HepG2 (cell line): ENCODE data around the gene CAPN2. TPM values are rescaled to one million over a fixed set of nuclear protein-coding genes. Genes with fewer than 3 reads are reported as not detected.

Experiments used
- AHDC1 ChIP-seq: sonication (generic); formaldehyde crosslinking; IDR thresholded peaks from 2 replicates; pipeline ENCODE4 v1.5.1; 2020; ENCODE audit warnings: mild to moderate bottlenecking, missing genetic modification reagents, borderline replicate concordance
- DPF2 ChIP-seq: sonication (generic); formaldehyde crosslinking; IDR thresholded peaks from 2 replicates; pipeline ENCODE4 v1.4.0; 2020; ENCODE audit warnings: mild to moderate bottlenecking, low read depth, missing genetic modification reagents, borderline replicate concordance
- FOXP1 ChIP-seq, 2 experiments: fragments of 450-650 bp in 1 of 2; IDR thresholded peaks; 2 replicates each; pipeline ENCODE4 v1.6.1; 2017 to 2018; ENCODE audit warnings: antibody characterized with exemption in 1 of 2
- HNF1B ChIP-seq: sonication (generic); formaldehyde crosslinking; IDR thresholded peaks from 2 replicates; pipeline ENCODE4 v1.5.1; 2020; ENCODE audit warnings: mild to moderate bottlenecking, moderate library complexity, missing genetic modification reagents
- HNF4G ChIP-seq, 2 experiments: sonication (generic) in 1 of 2; formaldehyde crosslinking in 1 of 2; IDR thresholded peaks; 2 replicates each; pipeline versions ENCODE4 v1.4.0 to v1.6.1; 2011 to 2020; ENCODE audit warnings: borderline replicate concordance in 2 of 2, low read depth in 2 of 2, mild to moderate bottlenecking in 2 of 2, low read length in 1 of 2, missing genetic modification reagents in 1 of 2, moderate library complexity in 1 of 2
- KAT8 ChIP-seq: IDR thresholded peaks from 2 replicates; pipeline ENCODE4 v1.6.1; 2016; ENCODE audit warnings: missing genetic modification reagents, missing compliant biosample characterization
- MED1 ChIP-seq: sonication (generic); formaldehyde crosslinking; IDR thresholded peaks from 2 replicates; pipeline ENCODE4 v1.4.0; 2020; ENCODE audit warnings: missing genetic modification reagents
- MIER2 ChIP-seq: IDR thresholded peaks from 2 replicates; pipeline ENCODE4 v1.6.1; 2016; ENCODE audit warnings: missing biosample characterization, missing genetic modification reagents
- PHF21A ChIP-seq: sonication (generic); formaldehyde crosslinking; IDR thresholded peaks from 2 replicates; pipeline ENCODE4 v1.5.0; 2020; ENCODE audit warnings: mild to moderate bottlenecking, missing genetic modification reagents
- ZNF33A ChIP-seq: sonication (generic); formaldehyde crosslinking; IDR thresholded peaks from 2 replicates; pipeline ENCODE4 v1.5.1; 2020; ENCODE audit warnings: missing genetic modification reagents, mild to moderate bottlenecking, moderate library complexity, borderline replicate concordance
- ZNF562 ChIP-seq: sonication (generic); formaldehyde crosslinking; IDR thresholded peaks from 2 replicates; pipeline ENCODE4 v1.8.0; 2022; ENCODE audit warnings: missing genetic modification reagents, borderline replicate concordance
- polyA plus RNA-seq, 8 experiments: library from polyadenylated mRNA; depleted of rRNA in 3 of 8; stranded (reverse) in 7 of 8; unstranded in 1 of 8; fragments of >200 nt; fragmentation: Illumina TruSeq in 4 of 8; extraction: Trizol in 4 of 8; gene quantifications; 2 replicates each; pipeline versions ENCODE4 v1.2.1 to v1.2.3, GENCODE V29; 2011 to 2016; ENCODE audit warnings: low read depth in 4 of 8, missing spikeins in 1 of 8, mixed read lengths in 1 of 8; ENCODE audit not compliant: insufficient read depth in 1 of 8
- total RNA-seq, 5 experiments: library from RNA; depleted of rRNA; stranded (reverse); fragments of >200 nt; fragmentation: Illumina TruSeq; extraction: Trizol; gene quantifications; 2 replicates each; pipeline ENCODE4 v1.2.3, GENCODE V29; 2016; ENCODE audit warnings: low read depth in 1 of 5
- TF ChIP-seq, protein P1 (sequence below): IDR thresholded peaks from 2 replicates; pipeline ENCODE4 v1.6.1; 2012; ENCODE audit warnings: low read length, improper control_type of control experiment

CAPN2 gene
- total and polyA plus RNA-seq, 2 of the 13 experiments (the other 11 are each of a cell fraction or from before 2014, with no cell fraction given): 6.2 to 7.4 TPM

DNA sequence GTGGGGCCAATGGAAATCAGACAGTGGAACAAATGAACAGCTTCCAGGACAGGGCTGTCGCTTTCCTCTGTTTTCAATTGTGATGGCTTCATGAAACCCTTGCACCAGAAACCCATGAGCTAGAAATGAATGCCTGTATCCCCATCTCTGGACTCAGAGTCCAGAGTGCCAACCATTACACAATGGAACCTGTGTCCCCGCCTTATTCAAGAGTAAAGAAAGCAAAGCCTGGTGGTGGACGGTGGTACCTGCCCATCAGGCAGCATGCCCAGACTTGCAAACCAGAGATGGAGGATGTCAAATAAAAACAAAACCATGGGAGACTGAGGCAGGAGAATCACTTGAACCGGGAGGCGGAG lies 4.4 kb upstream of the CAPN2 start (continued):
- TF ChIP-seq AHDC1 (CRISPR knock-in tag): no peak; the same call in 1 of the 2 replicates
- peak; percentile 45; the same call in 1 of the 2 replicates for TF ChIP-seq DPF2 (CRISPR knock-in tag)
- peak; percentile 35; the same call in 1 of the 2 replicates for TF ChIP-seq MIER2 (CRISPR knock-in tag)
- TF ChIP-seq FOXP1 (IDR thresholded peaks at IDR 0.05): no peak
- peak; percentile 24; the same call in 1 of the 2 replicates for TF ChIP-seq FOXP1 (CRISPR knock-in tag; IDR thresholded peaks at IDR 0.05)
- peak; percentile 30; the same call in 1 of the 2 replicates for TF ChIP-seq MED1 (CRISPR knock-in tag)
- TF ChIP-seq KAT8 (CRISPR knock-in tag): no peak
- TF ChIP-seq HNF4G (IDR thresholded peaks at IDR 0.05; ENCODE audit: borderline replicate concordance, low read depth, low read length): peak; percentile 90
- TF ChIP-seq HNF4G (CRISPR knock-in tag; IDR thresholded peaks at IDR 0.05; ENCODE audit: borderline replicate concordance, low read depth): no peak; the same call in 1 of the 2 replicates
- no peak for TF ChIP-seq ZNF33A (CRISPR knock-in tag)
- TF ChIP-seq PHF21A: 0 out of 2 replicates have a peak, but pooled peaks have one; percentile 23
- no peak for TF ChIP-seq ZNF562
- no peak for TF ChIP-seq HNF1B (CRISPR knock-in tag)
- TF ChIP-seq, protein P1, sequence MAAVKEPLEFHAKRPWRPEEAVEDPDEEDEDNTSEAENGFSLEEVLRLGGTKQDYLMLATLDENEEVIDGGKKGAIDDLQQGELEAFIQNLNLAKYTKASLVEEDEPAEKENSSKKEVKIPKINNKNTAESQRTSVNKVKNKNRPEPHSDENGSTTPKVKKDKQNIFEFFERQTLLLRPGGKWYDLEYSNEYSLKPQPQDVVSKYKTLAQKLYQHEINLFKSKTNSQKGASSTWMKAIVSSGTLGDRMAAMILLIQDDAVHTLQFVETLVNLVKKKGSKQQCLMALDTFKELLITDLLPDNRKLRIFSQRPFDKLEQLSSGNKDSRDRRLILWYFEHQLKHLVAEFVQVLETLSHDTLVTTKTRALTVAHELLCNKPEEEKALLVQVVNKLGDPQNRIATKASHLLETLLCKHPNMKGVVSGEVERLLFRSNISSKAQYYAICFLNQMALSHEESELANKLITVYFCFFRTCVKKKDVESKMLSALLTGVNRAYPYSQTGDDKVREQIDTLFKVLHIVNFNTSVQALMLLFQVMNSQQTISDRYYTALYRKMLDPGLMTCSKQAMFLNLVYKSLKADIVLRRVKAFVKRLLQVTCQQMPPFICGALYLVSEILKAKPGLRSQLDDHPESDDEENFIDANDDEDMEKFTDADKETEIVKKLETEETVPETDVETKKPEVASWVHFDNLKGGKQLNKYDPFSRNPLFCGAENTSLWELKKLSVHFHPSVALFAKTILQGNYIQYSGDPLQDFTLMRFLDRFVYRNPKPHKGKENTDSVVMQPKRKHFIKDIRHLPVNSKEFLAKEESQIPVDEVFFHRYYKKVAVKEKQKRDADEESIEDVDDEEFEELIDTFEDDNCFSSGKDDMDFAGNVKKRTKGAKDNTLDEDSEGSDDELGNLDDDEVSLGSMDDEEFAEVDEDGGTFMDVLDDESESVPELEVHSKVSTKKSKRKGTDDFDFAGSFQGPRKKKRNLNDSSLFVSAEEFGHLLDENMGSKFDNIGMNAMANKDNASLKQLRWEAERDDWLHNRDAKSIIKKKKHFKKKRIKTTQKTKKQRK: no peak
